ENCODE measurements around the gene TGDS. TPM values are rescaled to one million over a fixed set of nuclear protein-coding genes. Genes with fewer than 3 reads are reported as not detected.

TGDS gene
- total RNA-seq, 2 donors from 2014 or later, result 11.2 to 17.4 TPM

DNA sequence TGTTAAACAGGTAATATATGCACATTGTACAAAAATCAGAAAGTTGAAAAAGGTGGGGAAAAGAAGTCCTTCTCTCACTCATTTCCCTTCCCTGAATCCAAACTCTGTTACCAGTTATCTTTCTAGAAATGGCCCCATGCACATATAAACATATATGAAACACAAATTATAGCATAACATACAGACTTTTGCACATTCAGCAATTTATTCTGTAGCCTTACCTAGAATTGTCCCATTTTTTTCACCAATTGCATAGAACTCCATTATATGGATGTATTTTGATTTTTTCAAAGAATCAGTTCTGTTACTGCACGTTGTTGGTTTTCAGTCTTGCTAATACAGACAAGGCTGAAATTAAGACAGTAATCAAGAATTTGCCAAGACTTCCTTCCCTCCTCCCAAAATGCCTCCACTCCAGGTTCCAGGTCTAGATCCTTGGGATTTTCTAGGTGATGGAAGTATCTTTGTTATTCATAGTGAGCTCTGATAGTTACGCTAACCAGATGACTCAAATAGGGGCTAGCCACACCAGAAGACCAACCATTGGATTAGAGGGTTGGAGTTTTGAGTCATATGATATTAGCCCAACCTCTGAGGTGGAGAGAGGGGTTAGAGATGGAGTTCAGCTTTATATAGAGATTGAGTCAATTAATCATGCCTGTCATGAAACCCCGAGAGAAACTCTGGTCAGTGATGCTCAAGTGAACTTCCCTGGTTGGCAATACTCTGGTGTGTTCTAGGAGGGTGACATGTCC is 36.5 kb upstream of the TGDS start:
- Histone ChIP-seq H3K4me1 (ENCODE audit: control insufficient read depth in 1 of 2, low read depth in 2 of 2) (no peaks in the 10 kb centered on the region), H3K36me3 (no peaks in the 10 kb centered on the region), H3K27ac (no peak overlapping the region), H3K9me3 (no peaks in the 10 kb centered on the region), H3K4me3 (no peak overlapping the region), H3K27me3 (replicated peaks; ENCODE audit: insufficient read depth) (no peaks in the 10 kb centered on the region)
- ATAC-seq (ENCODE audit: insufficient number of reproducible peaks, low FRiP score, low read depth) (no peak), DNase-seq (ENCODE audit: low spot score) (no peak)
- TF ChIP-seq CTCF (IDR thresholded peaks at IDR 0.05), result no peak

- Histone ChIP-seq H3K27me3 (replicated peaks; ENCODE audit: insufficient read depth) (no peaks in the 10 kb centered on the region), H3K4me1 (ENCODE audit: control insufficient read depth in 1 of 2, low read depth in 2 of 2) (no peaks in the 10 kb centered on the region), H3K4me3 (no peak overlapping the region), H3K36me3 (no peaks in the 10 kb centered on the region), H3K27ac (no peak overlapping the region), H3K9me3 (no peaks in the 10 kb centered on the region)
- no peak for TF ChIP-seq CTCF (IDR thresholded peaks at IDR 0.05)
- DNase-seq (ENCODE audit: low spot score) (no peak), ATAC-seq (ENCODE audit: insufficient number of reproducible peaks, low FRiP score, low read depth) (no peak)
Observed at GRCh38 chr13:94630858-94631257, 34.9 kb upstream of the TGDS start.

- peaks cover 10% of the 10 kb centered on the region for H3K36me3 ChIP-seq
- no peak for ATAC-seq (ENCODE audit: insufficient number of reproducible peaks, low FRiP score, low read depth)
Observed at GRCh38 chr13:94623316-94623715, 27.4 kb upstream of the TGDS start.

GRCh38 chr13:94622344-94622743 is 26.4 kb upstream of the TGDS start:
- Histone ChIP-seq H3K27ac (no peak overlapping the region), H3K27me3 (replicated peaks; ENCODE audit: insufficient read depth) (no peaks in the 10 kb centered on the region), H3K36me3 (peaks cover 10% of the 10 kb centered on the region), H3K4me1 (ENCODE audit: control insufficient read depth in 1 of 2, low read depth in 2 of 2) (no peaks in the 10 kb centered on the region), H3K4me3 (no peak overlapping the region), H3K9me3 (no peaks in the 10 kb centered on the region)
- ATAC-seq (ENCODE audit: insufficient number of reproducible peaks, low FRiP score, low read depth), result no peak
- TF ChIP-seq CTCF (IDR thresholded peaks at IDR 0.05), result no peak
- no peak for DNase-seq (ENCODE audit: low spot score)

More at GRCh38 chr13:94623316-94623715, 27.4 kb upstream of the TGDS start:
- no peak for DNase-seq (ENCODE audit: low spot score)
- Histone ChIP-seq H3K9me3 (no peaks in the 10 kb centered on the region), H3K4me1 (ENCODE audit: control insufficient read depth in 1 of 2, low read depth in 2 of 2) (no peaks in the 10 kb centered on the region), H3K4me3 (no peak overlapping the region), H3K27ac (no peak overlapping the region), H3K27me3 (replicated peaks; ENCODE audit: insufficient read depth) (no peaks in the 10 kb centered on the region)
- TF ChIP-seq CTCF (IDR thresholded peaks at IDR 0.05), result no peak

GRCh38 chr13:94620286-94620896 is 24.4 kb upstream of the TGDS start:
- no peak for ATAC-seq (ENCODE audit: insufficient number of reproducible peaks, low FRiP score, low read depth)
- no peak for TF ChIP-seq CTCF (IDR thresholded peaks at IDR 0.05)

More at GRCh38 chr13:94620286-94620896, 24.4 kb upstream of the TGDS start:
- Histone ChIP-seq H3K27me3 (replicated peaks; ENCODE audit: insufficient read depth) (no peaks in the 10 kb centered on the region), H3K9me3 (no peaks in the 10 kb centered on the region), H3K36me3 (peaks cover 10% of the 10 kb centered on the region), H3K4me1 (ENCODE audit: control insufficient read depth in 1 of 2, low read depth in 2 of 2) (no peaks in the 10 kb centered on the region), H3K4me3 (no peak overlapping the region), H3K27ac (no peak overlapping the region)
- no peak for DNase-seq (ENCODE audit: low spot score)
